ENCODE results near the gene SRGAP3. TPM values are rescaled to one million over a fixed set of nuclear protein-coding genes. Genes with fewer than 3 reads are reported as not detected.

Gene SRGAP3
- total RNA-seq, 2 experiments from 2014 or later = 1.2 to 1.5 TPM

GRCh38 chr3:9149566-9149965 is 99.9 kb downstream of the SRGAP3 start:
- POLR2A ChIA-PET = no interaction called here
- Mint-ChIP-seq H3K27ac (no peak overlapping the region), H3K27me3 (no peaks in the 10 kb centered on the region), H3K36me3 (ENCODE audit: low read depth) (peaks cover 4% of the 10 kb centered on the region), H3K4me1 (no peaks in the 10 kb centered on the region), H3K9me3 (ENCODE audit: low read depth) (peaks cover 17% of the 10 kb centered on the region), H3K4me3 (no peak overlapping the region)
- DNase-seq (no peak), ATAC-seq (no peak)
- CTCF ChIA-PET = interaction anchor here (0.7 to 1.0 kb wide), 2 partner anchors 14 to 53 kb away, joined by 3 read pairs; no protein-coding TSS in a partner anchor
- intact Hi-C loops (cut with DNase I, micrococcal nuclease) = no loop called here

DNA sequence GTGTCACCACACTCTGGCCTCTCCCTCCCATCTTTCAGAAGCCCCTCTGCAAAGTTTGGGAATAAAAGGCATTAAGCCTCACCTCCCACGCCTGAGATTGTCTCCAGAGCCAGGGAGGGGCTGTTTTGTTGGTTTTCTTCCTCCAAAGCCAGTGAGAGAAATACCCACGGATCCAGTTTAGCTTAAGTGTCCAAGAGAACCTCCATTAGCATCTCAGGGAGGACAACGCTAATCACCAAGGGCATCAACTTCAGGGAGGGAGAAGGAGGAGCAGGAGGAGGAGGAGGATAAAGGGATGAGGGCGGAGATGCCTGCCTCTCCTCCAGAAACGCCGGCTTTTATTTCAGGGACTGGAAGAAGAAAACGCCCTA is 101.6 kb downstream of the SRGAP3 start:
- ChIA-PET POLR2A (no interaction called here), CTCF (no interaction called here)
- H3K9me3 Mint-ChIP-seq (ENCODE audit: low read depth) = peaks cover 17% of the 10 kb centered on the region
- H3K4me3 Mint-ChIP-seq = no peak overlapping the region
- peaks cover 4% of the 10 kb centered on the region for H3K36me3 Mint-ChIP-seq (ENCODE audit: low read depth)
- ATAC-seq (no peak), DNase-seq (no peak)
- intact Hi-C loops (cut with DNase I, micrococcal nuclease) = no loop called here
- H3K4me1 Mint-ChIP-seq = no peaks in the 10 kb centered on the region
- H3K27ac Mint-ChIP-seq = no peak overlapping the region
- no peaks in the 10 kb centered on the region for H3K27me3 Mint-ChIP-seq

DNA sequence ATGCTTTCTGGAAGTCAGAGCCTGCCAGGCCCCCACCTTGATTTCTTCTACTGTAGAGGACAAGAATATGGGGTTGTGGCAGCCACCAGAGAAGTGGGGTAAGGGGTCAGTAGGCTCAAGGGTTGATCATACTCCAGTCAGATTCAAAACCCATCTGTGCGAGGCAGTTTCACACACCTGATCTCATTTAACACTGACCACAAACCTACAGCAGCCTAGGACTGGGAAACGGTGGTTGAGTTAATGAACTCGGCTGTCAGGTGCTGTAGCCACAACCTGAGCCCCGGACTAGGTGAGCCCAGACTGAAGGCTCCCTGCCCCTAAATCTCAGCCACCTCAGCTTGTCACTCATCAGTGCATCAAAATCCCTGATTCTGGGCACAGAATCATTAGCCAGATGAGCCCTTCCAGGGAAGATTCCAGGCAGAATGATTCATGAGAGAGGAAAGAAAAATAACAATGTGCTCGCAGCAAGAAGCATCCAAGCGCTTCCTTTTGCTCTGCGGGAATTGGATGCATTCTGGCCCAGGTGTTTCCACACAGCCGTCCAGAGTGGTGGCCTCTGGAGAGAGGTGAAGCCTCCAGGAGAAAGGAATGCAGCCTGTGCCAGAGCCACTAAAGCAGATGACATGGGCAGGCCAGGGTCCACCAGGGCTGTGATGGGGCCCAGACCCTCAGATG is 102.1 kb downstream of the SRGAP3 start:
- ChIA-PET POLR2A (no interaction called here), CTCF (no interaction called here)
- H3K36me3 Mint-ChIP-seq (ENCODE audit: low read depth) = peaks cover 4% of the 10 kb centered on the region

DNA sequence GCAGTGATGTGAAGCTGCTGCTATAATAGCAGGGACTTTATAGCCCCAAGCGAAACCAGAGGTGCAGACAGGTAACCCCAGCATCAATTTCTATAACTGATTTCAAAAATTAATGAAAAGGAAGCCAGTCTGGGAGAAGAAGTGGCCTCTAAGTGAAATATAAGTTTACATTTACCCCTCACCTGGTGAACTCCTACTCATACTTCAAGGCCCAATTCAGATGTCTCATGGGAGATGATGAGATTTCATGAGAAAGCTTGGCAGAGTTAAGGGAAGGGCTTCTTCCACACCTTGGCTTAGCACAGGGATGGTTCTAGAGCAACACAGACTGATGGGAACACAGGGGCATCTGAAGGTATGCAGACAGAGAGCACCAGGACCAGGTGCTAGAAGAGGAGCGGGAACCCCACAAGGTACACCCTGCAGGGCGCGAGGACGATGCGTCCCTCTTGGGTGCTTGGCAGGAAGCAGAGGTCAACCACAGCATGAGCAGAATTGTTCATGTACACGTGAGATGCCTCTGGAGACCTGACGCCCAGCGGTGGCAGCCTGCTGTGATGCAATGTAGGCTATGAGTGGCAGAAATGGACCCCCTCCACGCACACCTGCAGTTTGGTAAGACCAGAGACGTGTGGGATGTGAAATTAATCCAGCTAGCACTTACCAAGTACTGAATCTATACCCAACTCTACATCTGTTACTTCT is 102.9 kb downstream of the SRGAP3 start:
- Mint-ChIP-seq H3K4me3 (no peak overlapping the region), H3K4me1 (no peaks in the 10 kb centered on the region), H3K27ac (no peak overlapping the region), H3K27me3 (no peaks in the 10 kb centered on the region), H3K9me3 (ENCODE audit: low read depth) (peaks cover 13% of the 10 kb centered on the region), H3K36me3 (ENCODE audit: low read depth) (peaks cover 3% of the 10 kb centered on the region)
- intact Hi-C loops (cut with DNase I, micrococcal nuclease) = no loop called here
- no peak for DNase-seq
- ChIA-PET POLR2A (no interaction called here), CTCF (no interaction called here)
- ATAC-seq = no peak

More for the DNA sequence above, 102.1 kb downstream of the SRGAP3 start:
- DNase-seq (no peak), ATAC-seq (no peak)
- H3K27me3 Mint-ChIP-seq = no peaks in the 10 kb centered on the region
- intact Hi-C loops (cut with DNase I, micrococcal nuclease) = no loop called here
- H3K9me3 Mint-ChIP-seq (ENCODE audit: low read depth) = peaks cover 17% of the 10 kb centered on the region
- no peak overlapping the region for H3K4me3 Mint-ChIP-seq
- no peaks in the 10 kb centered on the region for H3K4me1 Mint-ChIP-seq
- no peak overlapping the region for H3K27ac Mint-ChIP-seq

- ATAC-seq = no peak
- Mint-ChIP-seq H3K4me1 (no peaks in the 10 kb centered on the region), H3K9me3 (ENCODE audit: low read depth) (no peaks in the 10 kb centered on the region), H3K36me3 (ENCODE audit: low read depth) (no peaks in the 10 kb centered on the region), H3K27me3 (peaks cover 6% of the 10 kb centered on the region), H3K27ac (no peak overlapping the region), H3K4me3 (no peak overlapping the region)
- DNase-seq = no peak
- ChIA-PET CTCF (no interaction called here), POLR2A (no interaction called here)
- intact Hi-C loops (cut with DNase I, micrococcal nuclease) = no loop called here
Measured at GRCh38 chr3:9143184-9143583, 106.3 kb downstream of the SRGAP3 start.

DNA sequence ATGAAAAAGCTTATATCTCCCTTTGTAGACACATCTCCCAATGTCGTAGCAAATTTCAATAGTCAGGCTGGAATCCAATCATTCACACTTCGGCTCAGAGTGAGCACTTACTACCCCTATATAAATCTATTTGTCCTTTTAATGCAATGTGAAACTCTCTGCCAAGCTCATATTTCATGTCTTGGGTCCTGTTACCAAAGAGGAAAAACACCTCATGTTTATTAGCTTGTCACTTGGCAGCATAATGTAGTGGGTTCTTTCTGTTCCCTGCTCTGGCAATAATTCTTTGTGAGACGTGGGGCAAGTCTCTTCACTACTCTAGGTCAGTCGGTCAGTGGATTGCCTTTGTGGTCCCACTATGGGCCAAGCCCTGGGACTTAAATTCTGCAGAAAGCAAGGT is 107.1 kb downstream of the SRGAP3 start:
- Mint-ChIP-seq H3K27ac (no peak overlapping the region), H3K4me1 (no peaks in the 10 kb centered on the region), H3K27me3 (peaks cover 10% of the 10 kb centered on the region), H3K4me3 (no peak overlapping the region), H3K36me3 (ENCODE audit: low read depth) (no peaks in the 10 kb centered on the region), H3K9me3 (ENCODE audit: low read depth) (no peaks in the 10 kb centered on the region)
- ChIA-PET POLR2A (no interaction called here), CTCF (interaction anchor here (1.5 kb wide), 1 partner anchor 52 kb away, joined by 4 read pairs; no protein-coding TSS in a partner anchor)
- no peak for DNase-seq
- intact Hi-C loops (cut with DNase I, micrococcal nuclease) = no loop called here
- ATAC-seq = no peak

DNA sequence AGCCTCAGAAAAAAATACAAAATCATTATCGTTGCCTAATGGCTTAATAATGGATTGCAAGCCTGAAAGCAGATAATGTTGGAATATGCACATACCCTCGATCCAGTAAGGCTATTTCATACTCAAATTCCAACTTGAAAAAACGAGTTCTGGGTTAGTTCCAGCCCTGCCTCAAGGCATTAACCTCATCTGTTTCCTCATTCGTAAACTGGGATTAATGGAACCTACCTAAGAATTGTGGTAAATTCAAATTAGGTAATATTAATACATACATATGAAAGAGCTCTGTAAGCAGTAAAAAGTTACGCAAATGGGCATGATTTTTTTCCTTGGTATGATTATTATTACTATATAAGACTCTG is 107.5 kb downstream of the SRGAP3 start:
- no peak for ATAC-seq
- no peaks in the 10 kb centered on the region for H3K36me3 Mint-ChIP-seq (ENCODE audit: low read depth)
- no peaks in the 10 kb centered on the region for H3K4me1 Mint-ChIP-seq
- no peak overlapping the region for H3K4me3 Mint-ChIP-seq
- intact Hi-C loops (cut with DNase I, micrococcal nuclease) = no loop called here
- DNase-seq = no peak
- H3K9me3 Mint-ChIP-seq (ENCODE audit: low read depth) = no peaks in the 10 kb centered on the region
- ChIA-PET POLR2A (no interaction called here), CTCF (interaction anchor here (1.5 kb wide), 1 partner anchor 52 kb away, joined by 4 read pairs; no protein-coding TSS in a partner anchor)
- no peak overlapping the region for H3K27ac Mint-ChIP-seq
- peaks cover 10% of the 10 kb centered on the region for H3K27me3 Mint-ChIP-seq

GRCh38 chr3:9139366-9139765 is 110.1 kb downstream of the SRGAP3 start:
- POLR2A ChIA-PET = no interaction called here

DNA sequence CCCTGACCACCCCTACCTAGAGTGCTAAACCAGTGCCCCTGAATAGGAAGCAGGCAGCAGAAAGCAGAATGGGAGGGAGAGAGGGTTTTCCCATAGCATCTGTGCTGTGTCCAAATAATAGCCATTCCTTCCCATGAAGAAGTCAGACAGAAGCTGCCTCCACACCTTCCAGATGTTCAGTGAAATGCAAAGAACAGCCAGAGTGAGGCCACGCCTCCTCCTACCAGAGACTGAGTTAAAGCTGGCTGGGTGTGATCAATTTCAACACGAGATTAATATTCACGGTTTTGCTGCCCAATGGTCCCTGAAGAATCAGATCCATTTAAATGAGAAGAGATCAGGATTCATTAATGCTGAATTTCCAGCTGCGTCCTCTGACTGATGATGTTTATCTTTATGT is 111.8 kb downstream of the SRGAP3 start:
- CTCF ChIA-PET = no interaction called here
- no peaks in the 10 kb centered on the region for H3K9me3 Mint-ChIP-seq (ENCODE audit: low read depth)

More at GRCh38 chr3:9139366-9139765, 110.1 kb downstream of the SRGAP3 start:
- intact Hi-C loops (cut with DNase I, micrococcal nuclease) = no loop called here
- ATAC-seq (no peak), DNase-seq (no peak)
- H3K27ac Mint-ChIP-seq = no peak overlapping the region
- peaks cover 3% of the 10 kb centered on the region for H3K4me1 Mint-ChIP-seq
- H3K27me3 Mint-ChIP-seq = peaks cover 16% of the 10 kb centered on the region
- CTCF ChIA-PET = no interaction called here
- no peak overlapping the region for H3K4me3 Mint-ChIP-seq
- no peaks in the 10 kb centered on the region for H3K36me3 Mint-ChIP-seq (ENCODE audit: low read depth)
- H3K9me3 Mint-ChIP-seq (ENCODE audit: low read depth) = no peaks in the 10 kb centered on the region

GRCh38 chr3:9136746-9137465 is 112.5 kb downstream of the SRGAP3 start:
- intact Hi-C loops (cut with DNase I, micrococcal nuclease) = no loop called here
- H3K27me3 Mint-ChIP-seq = peaks cover 16% of the 10 kb centered on the region
- H3K36me3 Mint-ChIP-seq (ENCODE audit: low read depth) = no peaks in the 10 kb centered on the region
- DNase-seq (no peak), ATAC-seq (no peak)
- H3K4me3 Mint-ChIP-seq = no peak overlapping the region
- ChIA-PET POLR2A (no interaction called here), CTCF (interaction anchor here (0.9 to 1.0 kb wide), 2 partner anchors 18 to 149 kb away, joined by 3 read pairs; no protein-coding TSS in a partner anchor)
- no peaks in the 10 kb centered on the region for H3K9me3 Mint-ChIP-seq (ENCODE audit: low read depth)
- peaks cover 3% of the 10 kb centered on the region for H3K4me1 Mint-ChIP-seq
- no peak overlapping the region for H3K27ac Mint-ChIP-seq

More for the DNA sequence above, 111.8 kb downstream of the SRGAP3 start:
- Mint-ChIP-seq H3K27me3 (peaks cover 16% of the 10 kb centered on the region), H3K4me3 (no peak overlapping the region), H3K27ac (no peak overlapping the region), H3K36me3 (ENCODE audit: low read depth) (no peaks in the 10 kb centered on the region), H3K4me1 (peaks cover 3% of the 10 kb centered on the region)
- no peak for ATAC-seq
- no peak for DNase-seq
- intact Hi-C loops (cut with DNase I, micrococcal nuclease) = no loop called here
- POLR2A ChIA-PET = no interaction called here

GRCh38 chr3:9135930-9136525 is 113.4 kb downstream of the SRGAP3 start:
- Mint-ChIP-seq H3K36me3 (ENCODE audit: low read depth) (no peaks in the 10 kb centered on the region), H3K27me3 (peaks cover 16% of the 10 kb centered on the region), H3K27ac (no peak overlapping the region)

More at GRCh38 chr3:9135930-9136525, 113.4 kb downstream of the SRGAP3 start:
- no peaks in the 10 kb centered on the region for H3K9me3 Mint-ChIP-seq (ENCODE audit: low read depth)
- DNase-seq (peak; percentile 14), ATAC-seq (peak; percentile 47)
- H3K4me3 Mint-ChIP-seq = peak overlapping the region; percentile 22
- ChIA-PET POLR2A (no interaction called here), CTCF (interaction anchor here (0.9 to 1.0 kb wide), 3 partner anchors 14 to 148 kb away, joined by 3 read pairs; no protein-coding TSS in a partner anchor)
- peaks cover 3% of the 10 kb centered on the region for H3K4me1 Mint-ChIP-seq
- intact Hi-C loops (cut with DNase I, micrococcal nuclease) = no loop called here

All from activated CD4-positive, alpha-beta T cell treated with anti-CD3 and anti-CD28 coated beads for 36 hours (primary cell).